NOMO-1 (cell line): ENCODE measurements around the gene C16orf96.
"Not testable (repeated sequence)": the region's sequence is repeated elsewhere in the genome, so short reads cannot be mapped to it uniquely, and the experiment has no call there.

Experiments
- DNase-seq, 2 experiments: peaks; one replicate each; lab custom pipeline; 2025; ENCODE audit not compliant: unreplicated experiment in 2 of 2; lab: John Stamatoyannopoulos, UW

Gene C16orf96

DNA sequence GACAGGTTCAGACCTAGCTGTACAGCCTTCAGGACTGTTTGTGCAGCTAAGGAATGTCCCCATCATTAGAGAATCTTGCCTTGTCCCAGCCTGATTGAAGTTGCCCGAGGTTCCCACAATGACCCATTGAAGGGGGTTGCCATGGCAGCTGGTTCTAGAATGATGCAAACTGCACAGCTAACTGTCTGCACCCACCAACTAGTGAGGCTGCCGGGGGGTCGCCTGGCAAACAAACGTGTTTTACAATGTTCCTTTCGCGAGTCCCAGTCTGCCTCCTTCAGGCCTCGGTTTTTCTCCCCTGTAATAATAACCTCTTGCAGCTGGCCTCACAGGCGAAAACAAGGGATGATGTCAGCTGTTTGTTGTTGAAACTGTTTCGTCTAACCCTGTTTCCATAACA is 5.5 kb downstream of the C16orf96 start:
- DNase-seq: no peak

DNA sequence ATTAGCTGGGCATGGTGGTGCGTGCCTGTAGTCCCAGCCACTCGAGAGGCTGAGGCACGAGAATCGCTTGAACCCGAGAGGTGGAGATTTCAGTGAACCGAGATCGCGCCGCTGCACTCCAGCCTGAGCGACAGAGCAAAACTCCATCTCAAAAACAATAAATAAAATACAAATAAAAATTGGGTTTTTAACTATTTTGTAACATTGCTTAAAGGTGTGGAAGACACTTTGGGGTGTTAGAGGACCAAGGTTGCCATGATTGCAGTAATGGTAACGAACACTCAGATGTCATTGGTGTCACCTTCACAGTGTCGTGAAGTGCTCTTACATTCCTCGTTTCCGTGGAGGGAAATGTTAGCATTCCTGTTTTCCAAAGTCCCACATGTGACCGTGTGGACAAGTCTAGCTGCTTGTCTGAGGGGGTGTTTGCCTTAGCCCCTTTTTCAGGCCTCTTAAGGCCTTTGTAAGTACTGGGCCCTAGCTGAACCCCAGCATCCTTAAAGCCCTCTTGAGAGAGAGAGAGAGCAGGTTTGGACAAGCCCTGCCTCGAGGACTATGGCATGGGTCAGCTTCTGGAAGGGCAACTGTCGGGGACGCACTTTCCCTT is 8.6 kb downstream of the C16orf96 start:
- DNase-seq: no peak

DNA sequence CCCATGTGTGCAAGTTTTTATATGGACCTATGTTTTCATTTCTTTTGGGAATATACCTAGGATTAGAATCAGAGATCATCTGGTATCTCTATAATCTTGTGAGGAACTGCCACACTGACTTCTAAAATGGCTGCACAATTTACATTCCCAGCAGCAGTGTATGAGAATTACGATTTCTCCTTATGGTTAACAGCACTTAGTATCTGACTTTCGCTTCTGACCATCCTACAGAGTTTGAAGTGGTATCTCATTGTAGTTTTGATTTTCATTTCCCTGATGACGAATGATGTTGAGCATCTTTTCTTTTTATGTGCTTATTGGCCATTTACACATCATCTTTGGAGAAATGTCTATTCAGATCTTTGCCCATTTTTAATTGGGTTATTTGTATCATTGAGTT is 10.0 kb downstream of the C16orf96 start:
- DNase-seq: no peak

DNA sequence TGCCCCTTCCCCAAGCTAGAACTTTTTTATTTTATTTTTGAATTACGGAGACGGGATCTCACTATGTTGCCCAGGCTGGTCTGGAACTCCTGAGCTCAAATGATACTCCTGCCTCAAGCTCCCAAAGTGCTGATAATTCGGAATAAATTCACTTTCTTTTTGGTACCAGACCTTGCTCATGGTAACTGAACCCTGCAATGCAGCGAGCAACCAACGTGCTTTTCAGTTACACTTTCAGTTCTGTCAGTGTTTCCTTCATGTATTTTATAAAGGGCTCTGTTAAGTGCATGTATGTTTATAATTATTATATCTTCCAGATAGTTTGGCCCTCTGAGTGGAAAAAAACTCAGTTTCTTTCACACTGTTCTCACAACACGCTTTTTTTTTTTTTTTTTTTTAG is 13.9 kb downstream of the C16orf96 start:
- DNase-seq: no peak

DNA sequence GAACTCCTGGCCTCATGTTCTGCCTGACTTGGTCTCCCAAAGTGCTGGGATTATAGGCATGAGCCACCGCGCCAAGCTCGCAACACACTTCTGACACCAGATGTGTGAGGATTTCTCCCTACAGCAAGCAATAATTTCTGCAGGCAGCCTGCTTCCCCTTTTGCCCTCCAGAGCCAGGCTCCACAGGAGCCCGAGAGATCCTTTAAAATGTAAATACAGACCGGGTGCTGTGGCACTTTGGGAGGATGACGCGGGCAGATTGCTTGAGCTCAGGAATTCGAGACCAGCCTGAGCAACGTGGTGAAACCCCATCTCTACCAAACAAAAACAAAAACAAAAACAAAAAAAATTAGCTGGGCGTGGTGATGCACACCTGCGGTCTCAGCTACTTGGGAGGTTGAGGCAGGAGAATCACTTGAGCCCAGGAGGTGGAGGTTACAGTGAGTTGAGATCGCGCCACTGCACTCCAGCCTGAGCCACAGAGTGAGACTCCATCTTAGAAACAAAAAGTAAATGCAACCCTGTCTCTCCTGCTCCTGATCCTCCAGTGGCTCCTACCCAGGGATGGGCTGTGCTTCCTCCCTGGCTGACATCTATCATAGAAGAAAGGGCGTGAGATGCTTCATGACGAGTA is 14.7 kb downstream of the C16orf96 start:
- no peak for DNase-seq

DNA sequence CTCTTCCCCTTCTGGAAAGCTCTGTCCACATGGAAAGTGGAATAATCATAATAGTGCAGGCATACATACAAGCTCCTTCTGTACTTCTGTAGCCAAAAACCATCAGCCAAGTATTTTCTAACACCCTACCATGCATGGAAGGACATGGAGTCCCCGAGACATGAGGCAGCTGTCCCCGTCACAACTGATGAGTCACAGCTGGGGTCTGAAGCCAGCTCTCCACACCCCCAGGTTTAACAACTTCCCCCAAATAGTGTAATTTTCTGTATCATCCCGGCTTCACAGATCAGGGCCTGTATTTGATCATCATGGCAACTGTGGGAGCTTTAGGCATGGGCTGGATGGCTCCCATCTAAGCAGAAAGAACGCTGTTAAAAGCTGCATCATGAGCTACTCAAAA is 16.6 kb downstream of the C16orf96 start:
- no peak for DNase-seq

DNA sequence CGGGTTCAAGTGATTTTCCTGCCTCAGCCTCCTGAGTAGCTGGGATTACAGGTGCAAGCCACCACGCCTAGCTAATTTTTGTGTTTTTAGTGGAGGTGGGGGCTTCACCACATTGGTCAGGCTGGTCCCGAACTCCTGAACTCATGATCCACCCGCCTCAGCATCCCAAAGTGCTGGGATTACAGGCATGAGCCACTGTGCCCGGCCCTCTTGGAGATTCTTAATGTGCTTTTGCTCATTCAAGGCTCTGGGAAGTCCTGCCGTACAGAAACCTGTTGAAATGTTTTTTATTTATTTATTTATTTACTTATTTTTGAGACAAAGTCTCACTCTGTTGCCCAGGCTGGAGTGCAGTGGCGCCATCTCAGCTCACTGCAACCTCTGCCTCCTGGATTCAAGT is 17.8 kb downstream of the C16orf96 start:
- DNase-seq: not testable (repeated sequence)

DNA sequence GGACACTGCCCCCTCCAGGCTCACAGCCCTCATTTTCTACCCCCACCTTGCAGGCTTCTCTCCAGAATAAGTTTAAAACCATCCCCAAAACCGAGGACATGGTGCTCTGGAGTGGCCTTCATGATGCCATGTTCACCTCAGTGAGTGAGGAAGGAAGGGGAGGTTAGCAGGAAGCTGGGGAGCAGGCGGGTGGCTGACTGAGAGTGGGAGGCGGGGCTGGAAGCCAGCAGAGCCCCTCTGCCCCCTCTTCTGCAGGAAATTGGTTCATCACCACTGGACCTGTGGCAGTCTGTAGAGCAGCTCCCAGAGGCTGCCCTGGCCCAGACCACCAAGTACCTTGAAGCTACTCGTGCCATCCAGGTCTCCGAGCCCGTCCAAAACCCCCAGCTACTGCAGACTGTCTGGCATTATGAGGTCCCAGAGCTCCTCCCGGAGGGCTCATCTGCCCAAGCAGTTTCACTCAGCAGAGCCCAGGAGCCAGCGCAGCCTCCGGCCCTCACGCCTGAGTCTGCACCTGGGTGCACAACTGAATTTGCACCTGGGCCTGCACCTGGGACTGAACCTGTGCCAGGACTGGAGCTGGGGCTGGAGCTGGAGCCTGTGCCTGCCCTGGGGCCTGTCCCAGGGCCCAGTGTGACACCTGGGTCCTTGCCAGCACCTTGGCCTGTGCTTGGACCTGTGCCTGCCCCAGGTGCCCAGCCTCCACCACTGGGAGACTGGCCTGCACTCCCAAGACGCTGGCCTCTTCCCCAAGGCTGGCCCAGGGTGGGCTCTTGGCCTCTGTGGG is 19.0 kb downstream of the C16orf96 start:
- DNase-seq: no peak

DNA sequence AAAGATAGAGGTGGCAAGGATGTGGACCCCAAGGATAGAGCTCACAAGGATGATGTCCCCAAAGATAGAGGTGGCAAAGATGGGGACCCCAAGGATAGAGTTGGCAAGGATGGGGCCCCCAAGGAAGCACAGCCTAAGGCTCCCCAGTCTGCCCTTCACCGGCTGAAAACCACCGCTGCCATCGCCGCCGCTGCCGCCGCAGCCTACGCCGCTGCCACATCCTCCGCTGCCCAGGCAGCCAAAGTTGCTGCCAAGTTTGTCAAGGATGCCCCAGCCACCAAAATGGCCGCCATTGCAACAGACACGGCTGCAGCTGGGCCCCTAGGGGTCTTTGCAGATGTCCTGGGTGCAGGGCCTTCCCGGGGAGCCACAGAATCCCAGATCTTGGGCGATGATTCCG is 19.9 kb downstream of the C16orf96 start:
- DNase-seq: no peak

DNA sequence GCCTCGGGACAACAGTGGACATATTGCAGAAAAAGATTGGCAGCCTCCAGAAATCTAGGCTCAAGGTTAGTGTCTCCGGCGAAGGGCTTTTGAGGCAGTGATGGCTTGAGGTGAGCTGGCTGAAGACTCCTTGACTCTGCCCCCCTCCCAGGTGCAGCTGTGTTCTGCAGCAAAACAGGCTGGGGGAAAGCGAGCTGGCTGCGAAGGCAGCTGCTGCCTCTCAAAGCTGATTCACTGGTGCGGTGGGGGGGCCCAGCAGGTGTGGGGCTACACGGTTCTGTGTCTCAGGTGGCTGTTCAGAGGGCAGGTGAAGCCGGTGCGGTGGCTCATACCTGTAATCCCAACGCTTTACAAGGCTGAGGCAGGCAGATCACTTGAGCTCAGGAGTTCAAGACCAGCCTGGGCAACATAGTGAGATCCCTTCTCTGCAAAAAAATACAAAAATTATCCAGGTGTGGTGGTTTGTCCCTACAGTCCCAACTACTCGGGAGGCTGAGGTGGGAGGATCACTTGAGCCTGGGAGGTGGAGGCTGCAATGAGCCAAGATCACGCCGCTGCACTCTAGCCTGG is 22.9 kb downstream of the C16orf96 start:
- DNase-seq: no peak

DNA sequence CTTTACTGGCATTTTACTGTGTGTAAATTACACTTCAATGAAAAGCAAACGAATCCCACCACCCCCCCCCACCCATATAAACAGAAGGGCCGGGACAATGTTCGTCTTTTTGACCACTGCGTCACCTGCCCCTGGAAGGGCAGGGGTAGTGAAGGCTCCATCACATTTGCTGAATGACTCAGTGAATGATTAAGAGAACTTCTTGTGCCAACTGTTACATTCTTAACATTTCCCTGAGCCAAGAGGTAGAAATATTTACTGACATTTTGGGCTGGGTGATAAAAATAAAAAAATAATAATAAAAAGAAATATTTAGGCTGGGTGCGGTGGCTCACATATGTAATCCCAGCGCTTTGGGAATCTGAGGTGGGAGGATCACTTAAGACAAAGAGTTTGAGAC is 24.1 kb downstream of the C16orf96 start:
- no peak for DNase-seq

DNA sequence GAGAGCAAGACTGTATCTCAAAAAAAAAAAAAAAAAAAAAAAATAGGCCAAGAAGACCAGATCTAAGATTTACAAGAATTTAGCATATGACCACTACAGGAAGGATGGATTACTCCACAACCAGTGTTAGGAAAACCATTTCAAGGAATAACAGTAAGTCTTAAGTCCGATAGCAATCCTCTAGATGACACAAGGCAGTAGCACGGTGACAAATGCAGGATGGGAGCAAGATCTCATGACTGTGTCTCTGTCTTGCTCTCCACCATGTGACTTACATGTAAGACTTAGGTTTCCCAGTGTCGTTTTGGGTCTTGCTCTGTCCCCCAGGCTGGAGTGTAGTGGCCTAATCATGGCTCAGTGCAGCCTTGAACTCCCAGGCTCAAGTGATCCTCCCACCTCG is 27.8 kb downstream of the C16orf96 start:
- no peak for DNase-seq

DNA sequence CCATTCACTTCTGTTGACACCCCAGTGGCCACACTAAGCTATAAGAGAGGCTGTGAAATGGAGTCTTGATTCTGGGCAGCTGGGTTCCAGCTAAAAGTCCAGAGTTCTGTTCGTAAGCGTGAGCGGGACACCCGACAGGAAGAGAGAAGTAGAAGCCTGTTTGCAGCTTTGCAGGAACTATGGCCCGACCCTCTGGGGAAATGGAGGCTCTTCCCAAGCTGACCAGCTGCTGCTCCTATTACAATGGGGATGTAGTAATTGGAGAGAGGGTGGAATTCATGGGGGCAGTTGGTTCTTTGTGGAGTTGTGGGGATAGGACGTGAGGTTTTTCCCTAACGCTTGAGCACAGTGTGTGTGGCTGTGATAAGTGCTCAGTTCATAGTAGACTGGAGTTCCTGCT is 30.2 kb downstream of the C16orf96 start:
- DNase-seq: no peak

DNA sequence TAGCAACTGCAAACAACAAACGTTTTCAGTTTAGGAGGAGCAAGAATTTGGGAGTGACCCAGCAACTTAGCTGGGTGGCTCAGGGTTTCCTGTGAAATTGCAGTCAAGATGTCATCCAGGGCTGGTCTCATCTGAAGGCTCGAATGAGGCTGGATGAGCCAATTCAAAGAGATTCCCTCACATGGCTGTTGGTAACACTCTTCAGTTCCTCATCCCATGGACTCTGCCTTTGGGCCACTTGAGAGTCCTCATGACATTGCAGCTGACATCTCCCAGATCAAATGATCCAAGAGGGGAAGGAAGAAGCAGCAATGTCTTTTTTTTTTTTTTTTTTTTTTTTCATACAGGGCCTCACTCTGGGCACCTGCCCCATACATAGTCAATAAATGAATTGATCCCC is 32.2 kb downstream of the C16orf96 start:
- no peak for DNase-seq

DNA sequence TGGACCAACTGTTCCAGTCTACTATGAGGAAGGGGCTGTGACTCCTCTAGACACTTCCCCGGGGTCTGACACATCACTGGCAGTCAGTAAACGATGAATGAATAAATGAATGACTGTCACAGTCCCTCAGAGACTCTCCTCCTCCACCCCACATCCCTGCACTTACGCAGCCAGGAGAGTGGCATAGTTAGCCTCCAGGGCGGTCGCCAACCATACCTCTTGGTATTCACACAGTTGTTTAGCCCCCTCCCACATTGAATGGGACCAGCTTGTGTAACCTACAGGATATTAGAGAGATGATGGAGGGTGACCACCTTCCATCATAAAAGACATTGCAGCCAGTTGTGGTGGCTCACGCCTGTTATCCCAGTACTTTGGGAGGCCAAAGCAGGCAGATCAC is 32.8 kb downstream of the C16orf96 start:
- no peak for DNase-seq

DNA sequence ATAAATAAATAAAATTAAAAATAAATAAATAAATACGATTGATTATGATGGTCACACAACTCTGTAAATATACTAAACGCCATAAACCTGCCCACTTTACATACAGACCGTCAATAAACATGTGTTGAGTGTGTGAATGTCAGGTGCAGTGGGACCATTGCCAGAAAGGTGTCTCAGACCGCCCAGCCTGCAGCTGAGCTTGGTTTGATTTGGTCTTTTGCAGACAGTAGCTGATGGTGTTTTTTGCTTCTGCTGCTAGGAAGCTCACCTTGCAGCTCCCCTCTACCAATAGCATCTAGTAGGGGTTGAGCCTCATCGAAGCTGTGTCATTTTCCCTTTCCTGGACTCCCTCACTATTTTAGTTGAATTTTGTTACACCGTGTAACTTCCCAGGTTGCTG is 35.1 kb downstream of the C16orf96 start:
- no peak for DNase-seq

DNA sequence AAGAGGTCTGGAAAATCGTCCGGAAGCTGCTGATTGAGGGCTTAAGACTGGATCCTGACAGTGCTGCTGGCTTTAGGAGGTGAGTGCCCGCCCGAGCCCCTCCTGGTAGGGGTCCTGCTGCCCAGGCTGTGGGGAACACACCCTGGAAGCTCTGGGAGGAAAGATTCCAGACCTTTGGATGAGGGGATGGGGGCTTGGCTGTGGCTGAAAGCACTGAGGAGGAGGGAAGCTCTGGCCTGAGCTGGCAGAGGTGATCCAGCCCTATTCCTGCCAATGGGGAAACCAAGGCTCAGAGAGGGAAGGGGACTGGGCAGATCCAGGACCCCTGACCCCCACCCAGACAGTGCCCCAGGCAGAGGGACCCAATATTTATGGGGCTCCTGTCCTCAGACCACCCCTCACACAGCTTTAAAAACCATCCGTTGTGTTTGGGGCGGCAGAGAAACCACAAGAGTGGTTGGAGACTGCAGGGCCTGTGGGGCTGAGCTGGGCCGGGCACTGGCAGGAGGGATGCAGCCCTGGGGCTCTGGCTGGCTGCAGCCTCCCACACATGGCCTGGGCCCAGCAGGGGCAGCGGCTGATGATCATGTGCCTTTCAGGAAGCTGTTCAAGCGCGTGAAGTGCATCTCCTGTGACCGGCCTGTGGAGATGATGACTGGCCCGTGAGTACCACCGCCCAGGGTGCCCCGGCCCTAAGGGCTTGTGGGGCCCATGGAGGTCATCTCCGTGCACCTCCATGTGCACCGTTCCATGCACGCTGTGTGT is 35.7 kb downstream of the C16orf96 start:
- no peak for DNase-seq

DNA sequence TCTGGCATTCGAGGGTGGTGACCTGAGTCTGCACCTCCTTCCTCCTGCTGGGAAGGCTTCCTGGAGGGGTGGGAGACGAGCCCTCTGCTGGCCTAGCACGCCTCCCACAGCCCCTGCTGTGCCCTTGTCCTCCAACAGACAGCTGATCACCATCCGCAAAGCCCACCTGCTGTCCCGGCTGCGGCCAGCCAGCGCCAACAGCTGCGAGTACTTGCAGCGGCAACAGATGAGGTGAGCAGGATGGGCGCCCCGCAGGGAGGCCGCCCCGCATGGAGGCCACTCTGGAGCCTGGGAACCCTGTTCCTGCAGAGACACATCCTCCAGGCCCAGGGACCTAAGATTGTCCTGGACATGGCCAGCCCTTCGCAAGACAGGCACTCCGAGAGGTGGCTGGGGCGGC is 36.9 kb downstream of the C16orf96 start:
- DNase-seq: no peak

DNA sequence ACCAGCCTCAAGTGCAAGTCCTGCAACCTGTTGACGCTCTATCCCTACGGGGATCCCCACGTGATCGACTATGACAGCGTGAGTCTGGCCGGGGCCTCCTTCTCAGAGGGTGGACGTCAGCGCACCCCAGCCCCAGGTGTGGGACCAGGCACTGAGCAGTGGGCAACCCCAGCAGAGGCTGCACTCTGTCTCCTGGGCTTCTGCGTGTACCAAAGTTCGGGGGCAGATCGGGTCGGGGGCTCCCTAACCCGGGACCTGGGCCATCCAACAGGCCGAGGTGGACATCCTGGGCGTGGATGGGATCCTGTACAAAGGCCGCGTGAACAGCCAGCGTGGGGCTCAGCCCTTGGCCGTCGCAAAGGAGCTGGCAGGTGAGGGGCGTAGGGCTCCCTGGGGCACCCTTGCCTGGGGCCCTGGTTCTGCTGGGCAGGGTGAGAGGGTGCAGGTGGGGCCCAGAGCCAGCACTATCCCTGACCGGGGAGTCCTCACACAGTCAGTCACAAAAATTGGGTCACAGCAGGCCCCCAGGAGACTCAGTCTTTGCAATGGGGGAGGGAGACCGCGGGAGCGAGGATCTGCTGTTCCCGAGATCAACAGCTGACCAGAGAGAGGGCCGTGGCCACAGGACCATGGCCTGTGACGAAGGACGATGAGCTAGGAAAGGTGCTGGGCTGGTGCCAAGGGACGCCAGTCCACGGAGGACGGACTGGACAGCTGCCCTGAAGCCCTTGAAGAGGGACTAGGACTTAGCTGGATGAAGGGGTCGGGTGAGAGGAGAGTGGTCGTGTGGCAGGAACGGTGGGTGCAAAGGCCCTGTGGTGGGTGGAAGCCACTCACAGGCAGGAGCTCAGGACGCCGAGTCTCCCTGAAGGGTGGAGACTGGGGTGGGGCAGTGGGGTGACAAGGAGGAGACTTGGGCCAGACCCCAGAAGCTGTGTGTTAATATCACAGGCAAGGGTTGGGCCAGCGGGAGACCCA is 38.6 kb downstream of the C16orf96 start:
- no peak for DNase-seq

DNA sequence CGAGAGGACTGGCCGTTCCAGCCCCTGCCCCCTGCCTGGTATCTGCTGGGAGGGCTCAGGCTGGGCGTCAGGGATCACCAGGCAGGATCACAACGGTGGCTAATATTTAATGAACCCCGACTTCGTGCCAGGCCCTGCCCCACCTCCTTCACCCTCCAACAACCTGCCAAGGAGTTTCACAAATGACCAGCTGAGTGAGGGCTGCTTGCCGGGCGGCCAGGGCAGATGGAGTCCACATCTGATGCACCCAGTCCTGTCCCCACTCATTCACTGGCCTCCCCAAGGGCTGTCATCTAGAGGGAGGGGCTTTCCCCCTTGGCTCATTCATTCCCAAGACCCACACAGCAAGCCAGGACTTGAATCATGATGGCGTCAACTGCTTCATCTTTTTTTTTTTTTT is 41.0 kb downstream of the C16orf96 start:
- DNase-seq: no peak
